HG03521 (cell line): ENCODE results near the gene CDKL5.

Source experiments
- ATAC-seq: cut with Tn5 transposase; IDR thresholded peaks from one replicate; pipeline ENCODE4 v1.9.1; 2021; ENCODE audit warnings: mild to moderate bottlenecking, moderate library complexity; ENCODE audit not compliant: unreplicated experiment

The CDKL5 gene

GRCh38 chrX:18455384-18455783 is 30.0 kb downstream of the CDKL5 start:
- no peak for ATAC-seq

DNA sequence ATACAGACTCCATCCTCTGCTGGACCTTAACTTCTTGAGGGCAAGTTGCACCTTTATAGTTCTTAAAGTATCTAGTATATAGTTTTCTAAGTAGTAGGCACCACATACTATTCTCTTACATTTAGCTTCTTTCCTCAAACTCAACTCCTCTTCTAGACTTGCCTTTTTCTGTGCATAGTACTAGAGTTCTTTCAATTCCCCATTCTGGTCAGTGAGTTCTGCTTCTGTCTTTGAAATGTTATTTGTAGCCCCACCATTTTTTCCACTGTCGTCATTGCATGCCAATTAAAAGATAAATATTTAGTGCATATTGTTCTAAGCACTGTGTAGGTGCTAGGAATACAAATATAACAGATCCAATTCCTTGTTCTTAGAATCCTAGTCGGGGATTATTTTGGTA is 31.6 kb downstream of the CDKL5 start:
- no peak for ATAC-seq

DNA sequence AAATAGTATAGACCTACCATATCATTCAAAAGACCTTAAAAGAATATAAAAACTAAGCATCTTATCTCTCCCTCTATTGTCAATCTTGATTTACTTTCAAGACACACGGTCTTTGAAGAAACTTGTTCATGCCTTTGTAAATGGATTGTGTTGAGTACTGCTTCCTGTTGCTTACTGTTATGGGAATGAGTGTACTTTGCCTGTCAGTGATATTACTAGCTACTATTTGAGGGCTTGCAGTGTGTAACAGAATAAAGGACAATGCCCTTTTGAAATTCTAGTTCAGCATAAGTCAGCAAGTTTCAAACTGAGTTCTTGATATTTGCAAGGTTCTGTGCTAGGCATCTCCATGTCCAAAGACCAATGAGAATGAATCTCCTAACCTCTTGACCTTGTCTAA is 36.0 kb downstream of the CDKL5 start:
- ATAC-seq: no peak

- no peak for ATAC-seq
Observed at GRCh38 chrX:18464499-18464898, 39.1 kb downstream of the CDKL5 start.

DNA sequence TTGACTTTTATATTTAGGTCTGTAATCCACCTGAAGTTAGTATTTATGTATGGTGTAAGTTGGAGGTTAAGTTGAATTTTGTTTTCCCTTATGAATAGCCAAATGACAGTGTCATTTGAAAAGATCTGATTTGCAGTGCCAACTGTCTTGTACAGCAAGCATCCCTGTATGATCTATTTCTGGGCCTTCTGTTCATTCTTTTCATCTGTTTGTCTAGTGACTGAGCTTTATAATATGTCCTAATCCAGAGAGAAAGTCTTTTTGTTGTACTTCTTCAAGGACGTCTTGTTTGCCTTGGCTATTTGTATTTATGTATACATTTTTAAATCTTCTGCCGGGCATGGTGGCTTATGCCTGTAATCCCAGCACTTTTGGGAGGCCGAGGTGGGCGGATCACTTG is 39.6 kb downstream of the CDKL5 start:
- no peak for ATAC-seq

GRCh38 chrX:18468599-18468998 is 43.2 kb downstream of the CDKL5 start:
- ATAC-seq: no peak

GRCh38 chrX:18471296-18471695 is 45.9 kb downstream of the CDKL5 start:
- ATAC-seq: no peak

GRCh38 chrX:18490806-18491555 is 65.6 kb downstream of the CDKL5 start:
- ATAC-seq: no peak

- no peak for ATAC-seq
Observed at GRCh38 chrX:18491587-18492340, 66.4 kb downstream of the CDKL5 start.

- ATAC-seq: no peak
Observed at GRCh38 chrX:18534949-18535348, 109.5 kb downstream of the CDKL5 start.

DNA sequence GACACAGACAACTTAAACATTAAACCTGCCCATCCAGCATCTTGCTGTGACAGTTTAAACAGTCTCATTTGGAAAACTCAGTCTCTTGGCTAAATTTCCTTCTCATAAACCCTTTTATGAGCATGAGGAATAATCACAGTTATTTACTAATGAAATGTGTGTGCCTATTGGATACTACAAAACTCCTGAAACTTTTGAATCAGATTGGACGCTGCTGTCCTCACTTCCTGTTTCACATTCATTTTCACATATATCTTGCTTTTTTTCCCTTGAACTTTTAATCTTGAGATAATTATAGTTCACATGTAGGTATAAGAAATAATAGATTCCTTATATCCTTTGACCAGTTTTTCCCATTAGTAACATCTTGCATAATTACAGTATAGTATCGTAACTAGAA is 111.7 kb downstream of the CDKL5 start:
- no peak for ATAC-seq

DNA sequence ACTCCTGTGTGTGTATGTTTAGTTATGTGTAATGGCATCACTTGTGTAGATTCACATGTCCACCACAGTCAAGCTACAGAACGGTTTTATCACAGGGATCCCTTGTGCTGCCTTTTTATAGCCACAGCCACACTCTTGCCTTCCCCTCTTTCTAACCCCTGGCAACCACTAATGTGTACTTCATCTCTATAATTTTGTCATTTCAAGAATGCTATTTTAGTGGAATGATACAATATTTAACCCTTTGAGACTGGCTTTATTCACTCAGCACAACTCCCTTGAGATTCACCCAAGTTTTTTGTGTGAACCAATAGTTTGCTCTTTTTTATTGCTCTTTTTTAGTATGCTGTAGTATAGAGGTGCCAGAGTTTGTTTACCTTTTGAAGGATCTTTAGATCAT is 112.1 kb downstream of the CDKL5 start:
- ATAC-seq: no peak

DNA sequence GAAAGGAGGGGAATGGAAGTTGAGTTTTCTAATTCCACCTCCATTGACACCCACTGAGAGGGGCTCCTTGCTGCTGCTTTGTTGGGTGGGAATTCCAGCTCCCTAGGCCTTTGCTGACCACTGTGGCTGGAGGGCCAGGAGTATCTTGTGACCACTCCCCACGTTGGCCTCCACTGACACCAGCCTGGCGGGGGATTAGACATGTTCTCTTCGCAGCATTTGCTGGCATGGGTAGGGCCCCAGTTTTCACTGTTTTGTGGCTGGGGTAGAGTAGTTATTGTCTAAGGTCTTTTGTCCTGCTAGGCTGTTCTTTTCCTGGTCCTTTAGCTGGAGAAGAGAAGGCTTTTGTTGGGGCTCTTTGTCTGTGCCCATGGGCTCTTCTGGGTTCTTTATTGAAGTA is 116.7 kb downstream of the CDKL5 start:
- no peak for ATAC-seq

GRCh38 chrX:18542905-18543304 is 117.5 kb downstream of the CDKL5 start:
- ATAC-seq: no peak

- ATAC-seq: no peak
Observed at GRCh38 chrX:18543738-18544137, 118.3 kb downstream of the CDKL5 start.

DNA sequence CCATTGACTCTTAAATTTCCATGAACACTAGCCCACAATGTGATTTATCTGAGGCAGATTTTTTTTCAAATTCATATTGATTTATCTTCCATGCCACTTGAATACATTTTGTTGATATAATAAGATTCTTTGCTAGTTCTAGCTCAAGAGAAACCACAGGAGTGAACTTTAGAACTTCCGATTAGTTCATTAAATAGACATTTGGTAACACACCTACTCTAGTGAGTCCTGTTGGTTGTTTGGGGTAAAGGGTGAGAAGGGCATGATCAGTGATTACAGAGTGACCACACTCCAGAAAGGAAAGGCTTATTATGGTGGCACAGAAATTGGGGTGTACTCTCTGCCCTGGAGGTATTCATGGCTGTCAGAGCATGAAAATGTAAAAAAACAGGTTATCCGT is 120.4 kb downstream of the CDKL5 start:
- no peak for ATAC-seq

DNA sequence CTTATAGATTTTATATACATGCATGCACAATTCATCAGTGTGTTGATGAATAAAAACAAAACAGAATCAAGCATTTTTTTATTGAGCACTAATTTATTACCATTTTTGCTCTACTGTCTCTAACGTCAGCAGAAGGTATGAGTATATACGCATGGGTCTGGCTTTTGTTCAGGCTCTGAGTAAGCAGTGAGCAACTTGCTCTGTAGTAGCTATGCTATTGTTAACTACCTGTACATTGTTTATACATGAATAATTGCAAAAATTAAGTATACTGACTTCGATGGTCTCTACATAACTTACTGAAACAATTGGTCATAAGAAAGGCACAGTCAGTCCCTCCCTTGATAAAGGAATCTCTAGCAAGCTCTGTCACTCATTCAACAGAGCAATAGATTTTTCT is 123.6 kb downstream of the CDKL5 start:
- no peak for ATAC-seq

GRCh38 chrX:18549643-18550042 is 124.2 kb downstream of the CDKL5 start:
- no peak for ATAC-seq

- ATAC-seq: no peak
Observed at GRCh38 chrX:18557879-18558278, 132.5 kb downstream of the CDKL5 start.

GRCh38 chrX:18558799-18559198 is 133.4 kb downstream of the CDKL5 start:
- no peak for ATAC-seq

- ATAC-seq: no peak
Observed at GRCh38 chrX:18561020-18561419, 135.6 kb downstream of the CDKL5 start.

- ATAC-seq: no peak
Observed at GRCh38 chrX:18565727-18566126, 140.3 kb downstream of the CDKL5 start.

GRCh38 chrX:18566748-18567147 is 141.3 kb downstream of the CDKL5 start:
- no peak for ATAC-seq
